HUES48 (cell line): ENCODE data around the gene ABCA10.

Experiments used
- H3K27ac ChIP-seq: one replicate; pipeline ENCODE4 v1.7.0; 2013; ENCODE audit warnings: low read depth, low read length, inconsistent platforms
- H3K27me3 ChIP-seq: 2 replicates; pipeline ENCODE4 v1.6.1; 2013; ENCODE audit warnings: mild to moderate bottlenecking, low read length; ENCODE audit not compliant: control insufficient read depth, insufficient read depth
- H3K36me3 ChIP-seq: 2 replicates; pipeline ENCODE4 v1.6.1; 2013; ENCODE audit warnings: low read length; ENCODE audit not compliant: control insufficient read depth, insufficient read depth
- H3K4me1 ChIP-seq: 2 replicates; pipeline ENCODE4 v1.6.1; 2013; ENCODE audit warnings: mild to moderate bottlenecking, low read length; ENCODE audit not compliant: control insufficient read depth, insufficient read depth
- H3K4me3 ChIP-seq: 2 replicates; pipeline ENCODE4 v1.5.1; 2013; ENCODE audit warnings: mild to moderate bottlenecking, low read depth, low read length
- H3K9ac ChIP-seq: 2 replicates; pipeline ENCODE4 v1.6.1; 2013; ENCODE audit warnings: mild to moderate bottlenecking, low read depth, low read length, moderate library complexity
- H3K9me3 ChIP-seq: 2 replicates; pipeline ENCODE4 v1.6.1; 2013; ENCODE audit warnings: low read length; ENCODE audit not compliant: control insufficient read depth, insufficient read depth

Gene ABCA10

GRCh38 chr17:69141431-69142174 lies 87.0 kb downstream of the ABCA10 start, which contains the start of gene ABCA6:
ABCA6 (minus strand) TSS chr17:69141895; CDS start chr17:69140703, 1,192 bp downstream.
- H3K27ac ChIP-seq, result no peak within 1 kb of the TSS

GRCh38 chr17:69134112-69134511 lies 94.5 kb downstream of the ABCA10 start:
- H3K4me3 ChIP-seq, result no peak overlapping the region
- H3K27me3 ChIP-seq, result no peaks in the 10 kb centered on the region
- H3K4me1 ChIP-seq, result peaks cover 7% of the 10 kb centered on the region; the same call in 1 of the 2 replicates
- H3K9ac ChIP-seq, result no peak overlapping the region
- H3K36me3 ChIP-seq, result no peaks in the 10 kb centered on the region
- no peak overlapping the region for H3K27ac ChIP-seq
- H3K9me3 ChIP-seq, result no peaks in the 10 kb centered on the region

More at GRCh38 chr17:69141431-69142174, 87.0 kb downstream of the ABCA10 start, which contains the start of gene ABCA6:
- no peaks in the 10 kb centered on the region for H3K4me1 ChIP-seq
- H3K36me3 ChIP-seq, result no peaks in the 10 kb centered on the region
- no peak within 1 kb of the TSS for H3K4me3 ChIP-seq
- H3K9ac ChIP-seq, result no peak within 1 kb of the TSS
- no peaks in the 10 kb centered on the region for H3K9me3 ChIP-seq
- H3K27me3 ChIP-seq, result no peaks in the 10 kb centered on the region

- H3K4me1 ChIP-seq, result peaks cover 7% of the 10 kb centered on the region; the same call in 1 of the 2 replicates
- no peak overlapping the region for H3K4me3 ChIP-seq
- H3K9me3 ChIP-seq, result no peaks in the 10 kb centered on the region
- no peaks in the 10 kb centered on the region for H3K27me3 ChIP-seq
- H3K9ac ChIP-seq, result no peak overlapping the region
- no peak overlapping the region for H3K27ac ChIP-seq
- no peaks in the 10 kb centered on the region for H3K36me3 ChIP-seq
Observed at GRCh38 chr17:69130627-69131296, 97.9 kb downstream of the ABCA10 start.

- no peaks in the 10 kb centered on the region for H3K4me1 ChIP-seq
- H3K4me3 ChIP-seq, result no peak overlapping the region
- H3K27me3 ChIP-seq, result no peaks in the 10 kb centered on the region
- H3K27ac ChIP-seq, result no peak overlapping the region
- H3K9me3 ChIP-seq, result no peaks in the 10 kb centered on the region
- H3K9ac ChIP-seq, result no peak overlapping the region
- H3K36me3 ChIP-seq, result no peaks in the 10 kb centered on the region
Observed at GRCh38 chr17:69123626-69124025, 105.0 kb downstream of the ABCA10 start.

GRCh38 chr17:69122065-69122464 lies 106.6 kb downstream of the ABCA10 start:
- H3K27ac ChIP-seq, result no peak overlapping the region
- H3K27me3 ChIP-seq, result no peaks in the 10 kb centered on the region
- H3K9me3 ChIP-seq, result no peaks in the 10 kb centered on the region
- no peak overlapping the region for H3K4me3 ChIP-seq
- H3K36me3 ChIP-seq, result no peaks in the 10 kb centered on the region
- no peak overlapping the region for H3K9ac ChIP-seq
- H3K4me1 ChIP-seq, result no peaks in the 10 kb centered on the region

GRCh38 chr17:69117855-69118784 lies 110.5 kb downstream of the ABCA10 start:
- Histone ChIP-seq H3K36me3 (no peaks in the 10 kb centered on the region), H3K9me3 (no peaks in the 10 kb centered on the region), H3K4me3 (no peak overlapping the region), H3K4me1 (no peaks in the 10 kb centered on the region), H3K27me3 (no peaks in the 10 kb centered on the region), H3K9ac (no peak overlapping the region), H3K27ac (no peak overlapping the region)

GRCh38 chr17:69111794-69112193 lies 116.8 kb downstream of the ABCA10 start:
- Histone ChIP-seq H3K9me3 (no peaks in the 10 kb centered on the region), H3K4me3 (no peak overlapping the region), H3K27ac (no peak overlapping the region), H3K36me3 (no peaks in the 10 kb centered on the region), H3K4me1 (no peaks in the 10 kb centered on the region), H3K9ac (no peak overlapping the region), H3K27me3 (no peaks in the 10 kb centered on the region)

- Histone ChIP-seq H3K4me1 (no peaks in the 10 kb centered on the region; the same call in 1 of the 2 replicates), H3K9ac (no peak overlapping the region), H3K9me3 (no peaks in the 10 kb centered on the region), H3K27ac (no peak overlapping the region), H3K27me3 (no peaks in the 10 kb centered on the region), H3K36me3 (no peaks in the 10 kb centered on the region), H3K4me3 (no peak overlapping the region)
Observed at GRCh38 chr17:69105907-69106730, 122.5 kb downstream of the ABCA10 start.

GRCh38 chr17:69103557-69104233 lies 124.9 kb downstream of the ABCA10 start:
- no peak overlapping the region for H3K4me3 ChIP-seq
- no peaks in the 10 kb centered on the region for H3K9me3 ChIP-seq
- H3K36me3 ChIP-seq, result no peaks in the 10 kb centered on the region
- H3K27ac ChIP-seq, result no peak overlapping the region
- no peaks in the 10 kb centered on the region; the same call in 1 of the 2 replicates for H3K4me1 ChIP-seq
- no peaks in the 10 kb centered on the region for H3K27me3 ChIP-seq
- no peak overlapping the region for H3K9ac ChIP-seq

- Histone ChIP-seq H3K4me1 (no peaks in the 10 kb centered on the region), H3K27ac (no peak overlapping the region), H3K9ac (no peak overlapping the region), H3K36me3 (no peaks in the 10 kb centered on the region), H3K9me3 (no peaks in the 10 kb centered on the region), H3K4me3 (no peak overlapping the region), H3K27me3 (no peaks in the 10 kb centered on the region)
Observed at GRCh38 chr17:69098625-69099024, 130.0 kb downstream of the ABCA10 start.
